Body of pancreas (tissue), 4 donors: ENCODE measurements around the gene CSE1L.

Experiments used
- POLR2A ChIP-seq, 3 donors: fragments of 450-650 bp; IDR thresholded peaks; one replicate each; pipeline ENCODE4 v1.6.1; 2016; ENCODE audit warnings: antibody characterized with exemption in 3 of 3, mild to moderate bottlenecking in 2 of 3
- TF ChIP-seq, protein P1 (sequence below), 7 experiments: fragments of 450-650 bp in 4 of 7; fragments of 200-600 bp in 3 of 7; sonication (generic) in 3 of 7; IDR thresholded peaks; one replicate each; pipeline ENCODE4 v1.5.1; 2016 to 2019; ENCODE audit warnings: antibody characterized with exemption in 7 of 7

DNA sequence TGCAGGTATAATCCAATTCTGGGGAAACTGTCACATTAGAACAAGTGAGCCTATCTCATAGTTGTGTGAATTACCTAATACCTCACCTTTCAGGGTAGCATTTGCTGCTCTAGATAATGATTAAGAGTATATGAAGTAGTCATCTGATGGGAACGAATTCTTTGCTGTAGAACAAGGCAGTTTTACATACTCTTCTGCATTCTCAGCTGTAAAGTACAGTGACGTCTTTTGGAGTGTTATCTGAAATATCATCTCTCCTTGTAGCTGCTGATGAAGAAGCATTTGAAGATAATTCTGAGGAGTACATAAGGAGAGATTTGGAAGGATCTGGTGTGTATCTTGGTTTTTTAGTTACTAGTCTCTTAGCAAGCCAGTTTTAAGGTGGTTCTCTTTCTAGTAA lies 28.4 kb downstream of the CSE1L start:
- TF ChIP-seq, protein P1, sequence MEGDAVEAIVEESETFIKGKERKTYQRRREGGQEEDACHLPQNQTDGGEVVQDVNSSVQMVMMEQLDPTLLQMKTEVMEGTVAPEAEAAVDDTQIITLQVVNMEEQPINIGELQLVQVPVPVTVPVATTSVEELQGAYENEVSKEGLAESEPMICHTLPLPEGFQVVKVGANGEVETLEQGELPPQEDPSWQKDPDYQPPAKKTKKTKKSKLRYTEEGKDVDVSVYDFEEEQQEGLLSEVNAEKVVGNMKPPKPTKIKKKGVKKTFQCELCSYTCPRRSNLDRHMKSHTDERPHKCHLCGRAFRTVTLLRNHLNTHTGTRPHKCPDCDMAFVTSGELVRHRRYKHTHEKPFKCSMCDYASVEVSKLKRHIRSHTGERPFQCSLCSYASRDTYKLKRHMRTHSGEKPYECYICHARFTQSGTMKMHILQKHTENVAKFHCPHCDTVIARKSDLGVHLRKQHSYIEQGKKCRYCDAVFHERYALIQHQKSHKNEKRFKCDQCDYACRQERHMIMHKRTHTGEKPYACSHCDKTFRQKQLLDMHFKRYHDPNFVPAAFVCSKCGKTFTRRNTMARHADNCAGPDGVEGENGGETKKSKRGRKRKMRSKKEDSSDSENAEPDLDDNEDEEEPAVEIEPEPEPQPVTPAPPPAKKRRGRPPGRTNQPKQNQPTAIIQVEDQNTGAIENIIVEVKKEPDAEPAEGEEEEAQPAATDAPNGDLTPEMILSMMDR (IDR thresholded peaks at IDR 0.05): no peak
- no peak for TF ChIP-seq POLR2A (IDR thresholded peaks at IDR 0.05)
